GM23338 (cell line): ENCODE measurements around the gene PXK. TPM values are rescaled to one million over a fixed set of nuclear protein-coding genes. Genes with fewer than 3 reads are reported as not detected.

Experiments used
- ATAC-seq: fragments of 200-7000 bp; cut with Tn5 transposase; 3 replicates; pipeline ENCODE4 v1.9.1; 2020
- DNase-seq: peaks from one replicate; pipeline ENCODE4 v3.0.0-alpha.2; 2015; ENCODE audit warnings: low spot score
- H2AFZ ChIP-seq: fragments of 200-600 bp; sonication (generic); 2 replicates; pipeline ENCODE4 v1.8.0; 2016; ENCODE audit warnings: antibody characterized with exemption, mild to moderate bottlenecking, moderate library complexity
- H3F3A ChIP-seq: fragments of 200-600 bp; sonication (generic); replicated peaks from 2 replicates; pipeline ENCODE4 v1.8.0; 2017; ENCODE audit warnings: antibody characterized with exemption, mixed run types, low read depth
- H3K27ac ChIP-seq: fragments of 200-600 bp; sonication (generic); 2 replicates; pipeline ENCODE4 v1.6.1; 2016; ENCODE audit warnings: low read depth
- H3K27me3 ChIP-seq: fragments of 200-600 bp; sonication (generic); 2 replicates; pipeline ENCODE4 v1.8.0; 2016; ENCODE audit warnings: mild to moderate bottlenecking, mixed run types, moderate library complexity; ENCODE audit not compliant: insufficient read depth
- H3K36me3 ChIP-seq: fragments of 200-600 bp; sonication (generic); 2 replicates; pipeline ENCODE4 v1.8.0; 2016; ENCODE audit warnings: mild to moderate bottlenecking; ENCODE audit not compliant: insufficient read depth
- H3K4me1 ChIP-seq: fragments of 200-600 bp; sonication (generic); 2 replicates; pipeline ENCODE4 v1.8.0; 2016; ENCODE audit warnings: mild to moderate bottlenecking, moderate library complexity; ENCODE audit not compliant: insufficient read depth
- H3K4me2 ChIP-seq: fragments of 200-600 bp; sonication (generic); 2 replicates; pipeline ENCODE4 v1.7.1; 2017; ENCODE audit warnings: mixed run types
- H3K4me3 ChIP-seq: fragments of 200-600 bp; sonication (generic); 2 replicates; pipeline ENCODE4 v1.6.1; 2016; ENCODE audit warnings: mixed run types
- H3K79me2 ChIP-seq: fragments of 200-600 bp; sonication (generic); replicated peaks from 2 replicates; pipeline ENCODE4 v1.8.0; 2017; ENCODE audit warnings: mild to moderate bottlenecking; ENCODE audit not compliant: insufficient read depth
- H3K9me2 ChIP-seq: fragments of 200-600 bp; sonication (generic); 2 replicates; pipeline ENCODE4 v1.8.0; 2017; ENCODE audit not compliant: insufficient read depth
- H4K20me1 ChIP-seq: fragments of 200-600 bp; sonication (generic); replicated peaks from 2 replicates; pipeline ENCODE4 v1.8.0; 2017; ENCODE audit warnings: mild to moderate bottlenecking; ENCODE audit not compliant: insufficient read depth
- H3K27ac Mint-ChIP-seq: 2 replicates; pipeline ENCODE4 v1.8.0; 2020; ENCODE audit warnings: inconsistent platforms, mild to moderate bottlenecking, moderate library complexity, mixed read lengths
- H3K27me3 Mint-ChIP-seq: 3 replicates; pipeline ENCODE4 v1.8.0; 2022; ENCODE audit warnings: low read depth, mild to moderate bottlenecking, moderate library complexity, mixed read lengths, inconsistent platforms; ENCODE audit not compliant: insufficient read depth, poor library complexity
- H3K36me3 Mint-ChIP-seq: 3 replicates; pipeline ENCODE4 v1.8.0; 2021; ENCODE audit warnings: low read depth, mild to moderate bottlenecking, inconsistent platforms, moderate library complexity, mixed read lengths
- H3K4me1 Mint-ChIP-seq: 3 replicates; pipeline ENCODE4 v1.8.0; 2020; ENCODE audit warnings: mild to moderate bottlenecking, inconsistent platforms, mixed read lengths
- H3K4me3 Mint-ChIP-seq: 3 replicates; pipeline ENCODE4 v1.8.0; 2021; ENCODE audit warnings: moderate library complexity, mild to moderate bottlenecking, inconsistent platforms, mixed read lengths
- H3K9me3 Mint-ChIP-seq: 3 replicates; pipeline ENCODE4 v1.8.0; 2020; ENCODE audit warnings: moderate library complexity, mild to moderate bottlenecking, inconsistent platforms, mixed read lengths
- CREB1 ChIP-seq: fragments of 250-450 bp; sonication (Bioruptor Pico); IDR thresholded peaks from 2 replicates; pipeline ENCODE4 v1.5.0; 2020; ENCODE audit warnings: low read depth, mild to moderate bottlenecking, moderate library complexity
- EZH2 ChIP-seq: fragments of 200-600 bp; sonication (generic); IDR thresholded peaks from one replicate; pipeline ENCODE4 v1.8.0; 2017; ENCODE audit warnings: antibody characterized with exemption, mild to moderate bottlenecking, low read depth; ENCODE audit not compliant: unreplicated experiment
- EZH2phosphoT487 ChIP-seq: fragments of 200-600 bp; sonication (generic); IDR thresholded peaks from one replicate; pipeline ENCODE4 v1.8.1; 2018; ENCODE audit warnings: antibody characterized with exemption; ENCODE audit not compliant: unreplicated experiment
- JUNB ChIP-seq: IDR thresholded peaks from one replicate; pipeline ENCODE4 v1.6.1; 2016; ENCODE audit warnings: antibody characterized with exemption; ENCODE audit not compliant: unreplicated experiment
- STAT1 ChIP-seq: IDR thresholded peaks from one replicate; pipeline ENCODE4 v1.6.1; 2016; ENCODE audit warnings: antibody characterized with exemption; ENCODE audit not compliant: unreplicated experiment
- ZNF114 ChIP-seq: fragments of 250-450 bp; sonication (Bioruptor Pico); IDR thresholded peaks from 2 replicates; pipeline ENCODE4 v1.5.0; 2020; ENCODE audit warnings: mild to moderate bottlenecking, moderate library complexity
- polyA plus RNA-seq: library from polyadenylated mRNA; unstranded; fragments of >200 nt; fragmentation: Nextera tagmentation; extraction: Ambion mirVana; gene quantifications from 2 replicates; pipeline ENCODE4 v1.2.1, GENCODE V29; 2016
- total RNA-seq: library from RNA; depleted of rRNA; stranded (reverse); fragments of >200 nt; shearing (Covaris generic); gene quantifications from 2 replicates; pipeline ENCODE4 v1.2.3, GENCODE V29; 2014
- TF ChIP-seq, protein P1 (sequence below): IDR thresholded peaks from one replicate; pipeline ENCODE4 v1.6.1; 2018; ENCODE audit warnings: antibody characterized with exemption; ENCODE audit not compliant: unreplicated experiment
- TF ChIP-seq, protein P2 (sequence below), 2 experiments: fragments of 200-600 bp in 1 of 2; sonication (generic) in 1 of 2; conservative IDR thresholded peaks; 2 replicates each; pipeline versions ENCODE4 v1.5.1 to v1.6.1; 2016 to 2017; ENCODE audit warnings: antibody characterized with exemption in 2 of 2, low read depth in 2 of 2, mild to moderate bottlenecking in 2 of 2, moderate library complexity in 1 of 2
- TF ChIP-seq, protein P3 (sequence below): IDR thresholded peaks from 2 replicates; pipeline ENCODE4 v1.6.1; 2016; ENCODE audit warnings: antibody characterized with exemption

Gene PXK
- total and polyA plus RNA-seq, 2 experiments from 2014 or later: 6.4 to 6.5 TPM

DNA sequence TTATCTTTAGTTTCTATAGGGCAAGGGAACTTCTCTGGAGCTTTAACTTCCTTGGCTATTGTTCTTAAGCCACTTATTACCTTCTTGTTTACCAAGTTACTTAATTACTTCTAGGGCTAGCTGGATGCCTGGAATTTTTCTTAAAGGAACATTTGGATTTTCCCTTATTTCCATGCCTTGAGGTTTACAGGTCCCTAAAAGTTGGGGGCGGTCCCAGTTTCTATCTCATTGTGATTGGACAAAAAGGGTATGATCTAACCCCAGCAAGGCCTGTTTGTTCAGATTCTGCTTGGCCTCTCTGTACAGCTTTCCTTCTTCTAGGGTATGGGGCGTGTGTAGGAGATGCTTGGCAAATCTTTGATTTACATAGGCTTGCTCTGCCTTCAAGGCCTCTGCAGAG, 83.5 kb downstream of the PXK start (continued):
- TF ChIP-seq STAT1 (no peak), CREB1 (no peak), EZH2phosphoT487 (no peak)
- TF ChIP-seq, protein P1, sequence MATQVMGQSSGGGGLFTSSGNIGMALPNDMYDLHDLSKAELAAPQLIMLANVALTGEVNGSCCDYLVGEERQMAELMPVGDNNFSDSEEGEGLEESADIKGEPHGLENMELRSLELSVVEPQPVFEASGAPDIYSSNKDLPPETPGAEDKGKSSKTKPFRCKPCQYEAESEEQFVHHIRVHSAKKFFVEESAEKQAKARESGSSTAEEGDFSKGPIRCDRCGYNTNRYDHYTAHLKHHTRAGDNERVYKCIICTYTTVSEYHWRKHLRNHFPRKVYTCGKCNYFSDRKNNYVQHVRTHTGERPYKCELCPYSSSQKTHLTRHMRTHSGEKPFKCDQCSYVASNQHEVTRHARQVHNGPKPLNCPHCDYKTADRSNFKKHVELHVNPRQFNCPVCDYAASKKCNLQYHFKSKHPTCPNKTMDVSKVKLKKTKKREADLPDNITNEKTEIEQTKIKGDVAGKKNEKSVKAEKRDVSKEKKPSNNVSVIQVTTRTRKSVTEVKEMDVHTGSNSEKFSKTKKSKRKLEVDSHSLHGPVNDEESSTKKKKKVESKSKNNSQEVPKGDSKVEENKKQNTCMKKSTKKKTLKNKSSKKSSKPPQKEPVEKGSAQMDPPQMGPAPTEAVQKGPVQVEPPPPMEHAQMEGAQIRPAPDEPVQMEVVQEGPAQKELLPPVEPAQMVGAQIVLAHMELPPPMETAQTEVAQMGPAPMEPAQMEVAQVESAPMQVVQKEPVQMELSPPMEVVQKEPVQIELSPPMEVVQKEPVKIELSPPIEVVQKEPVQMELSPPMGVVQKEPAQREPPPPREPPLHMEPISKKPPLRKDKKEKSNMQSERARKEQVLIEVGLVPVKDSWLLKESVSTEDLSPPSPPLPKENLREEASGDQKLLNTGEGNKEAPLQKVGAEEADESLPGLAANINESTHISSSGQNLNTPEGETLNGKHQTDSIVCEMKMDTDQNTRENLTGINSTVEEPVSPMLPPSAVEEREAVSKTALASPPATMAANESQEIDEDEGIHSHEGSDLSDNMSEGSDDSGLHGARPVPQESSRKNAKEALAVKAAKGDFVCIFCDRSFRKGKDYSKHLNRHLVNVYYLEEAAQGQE: no peak

DNA sequence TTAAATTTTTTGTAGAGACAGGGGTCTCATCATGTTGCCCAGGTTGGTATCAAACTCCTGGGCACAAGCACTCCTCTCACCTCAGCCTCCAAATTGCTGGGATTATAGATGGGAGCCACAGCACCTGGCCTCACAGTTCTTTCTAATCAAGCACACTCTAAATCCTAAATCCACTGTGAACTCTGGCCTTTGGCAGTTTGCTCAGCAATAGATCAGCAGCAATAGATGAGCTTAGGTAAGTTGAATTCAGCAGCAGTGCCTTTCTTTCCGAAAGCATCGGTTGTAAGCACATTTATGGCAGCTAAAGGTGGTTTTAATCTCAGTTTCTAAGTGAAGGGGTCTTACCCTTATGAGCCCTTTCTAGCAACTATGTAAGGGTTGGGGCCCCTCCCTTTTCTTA, 84.4 kb downstream of the PXK start:
- Histone ChIP-seq H3K79me2 (no peaks in the 10 kb centered on the region), H4K20me1 (no peaks in the 10 kb centered on the region; the same call in none of the 2 replicates), H3F3A (no peaks in the 10 kb centered on the region), H3K36me3 (no peaks in the 10 kb centered on the region), H2AFZ (no peak overlapping the region), H3K4me2 (no peak overlapping the region), H3K27ac (no peak overlapping the region), H3K9me2 (no peaks in the 10 kb centered on the region), H3K27me3 (no peaks in the 10 kb centered on the region), H3K4me1 (no peaks in the 10 kb centered on the region; the same call in 1 of the 2 replicates), H3K4me3 (no peak overlapping the region)
- ATAC-seq: no peak
- peaks cover 23% of the 10 kb centered on the region for H3K4me1 Mint-ChIP-seq
- H3K4me3 Mint-ChIP-seq: no peak overlapping the region
- peaks cover 8% of the 10 kb centered on the region for H3K27me3 Mint-ChIP-seq
- DNase-seq: no peak
- H3K36me3 Mint-ChIP-seq: 0 out of 3 replicates have a peak, but pooled peaks cover 3% of the 10 kb centered on the region
- H3K9me3 Mint-ChIP-seq: no peaks in the 10 kb centered on the region
- no peak overlapping the region for H3K27ac Mint-ChIP-seq
- TF ChIP-seq EZH2phosphoT487 (no peak), STAT1 (no peak), CREB1 (no peak), JUNB (no peak), ZNF114 (no peak), EZH2 (no peak)
- TF ChIP-seq, protein P2, sequence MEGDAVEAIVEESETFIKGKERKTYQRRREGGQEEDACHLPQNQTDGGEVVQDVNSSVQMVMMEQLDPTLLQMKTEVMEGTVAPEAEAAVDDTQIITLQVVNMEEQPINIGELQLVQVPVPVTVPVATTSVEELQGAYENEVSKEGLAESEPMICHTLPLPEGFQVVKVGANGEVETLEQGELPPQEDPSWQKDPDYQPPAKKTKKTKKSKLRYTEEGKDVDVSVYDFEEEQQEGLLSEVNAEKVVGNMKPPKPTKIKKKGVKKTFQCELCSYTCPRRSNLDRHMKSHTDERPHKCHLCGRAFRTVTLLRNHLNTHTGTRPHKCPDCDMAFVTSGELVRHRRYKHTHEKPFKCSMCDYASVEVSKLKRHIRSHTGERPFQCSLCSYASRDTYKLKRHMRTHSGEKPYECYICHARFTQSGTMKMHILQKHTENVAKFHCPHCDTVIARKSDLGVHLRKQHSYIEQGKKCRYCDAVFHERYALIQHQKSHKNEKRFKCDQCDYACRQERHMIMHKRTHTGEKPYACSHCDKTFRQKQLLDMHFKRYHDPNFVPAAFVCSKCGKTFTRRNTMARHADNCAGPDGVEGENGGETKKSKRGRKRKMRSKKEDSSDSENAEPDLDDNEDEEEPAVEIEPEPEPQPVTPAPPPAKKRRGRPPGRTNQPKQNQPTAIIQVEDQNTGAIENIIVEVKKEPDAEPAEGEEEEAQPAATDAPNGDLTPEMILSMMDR (conservative IDR thresholded peaks at IDR 0.05; ENCODE audit: low read depth in 2 of 2): no peak
- TF ChIP-seq, protein P1: no peak
- TF ChIP-seq, protein P3, sequence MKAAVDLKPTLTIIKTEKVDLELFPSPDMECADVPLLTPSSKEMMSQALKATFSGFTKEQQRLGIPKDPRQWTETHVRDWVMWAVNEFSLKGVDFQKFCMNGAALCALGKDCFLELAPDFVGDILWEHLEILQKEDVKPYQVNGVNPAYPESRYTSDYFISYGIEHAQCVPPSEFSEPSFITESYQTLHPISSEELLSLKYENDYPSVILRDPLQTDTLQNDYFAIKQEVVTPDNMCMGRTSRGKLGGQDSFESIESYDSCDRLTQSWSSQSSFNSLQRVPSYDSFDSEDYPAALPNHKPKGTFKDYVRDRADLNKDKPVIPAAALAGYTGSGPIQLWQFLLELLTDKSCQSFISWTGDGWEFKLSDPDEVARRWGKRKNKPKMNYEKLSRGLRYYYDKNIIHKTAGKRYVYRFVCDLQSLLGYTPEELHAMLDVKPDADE: no peak
